GM12878 (cell line): ENCODE measurements around the gene SAFB. TPM values are rescaled to one million over a fixed set of nuclear protein-coding genes. Genes with fewer than 3 reads are reported as not detected.
A peak's percentile ranks its signal among the peaks of the same experiment; 100 is the strongest.

Experiments used
- ATAC-seq: fragments of 200-7000 bp; cut with Tn5 transposase; 3 replicates; pipeline ENCODE4 v1.9.1; 2020; ENCODE audit warnings: mild to moderate bottlenecking, moderate library complexity
- BruUV-seq: library from RNA; stranded (reverse); fragments of 400-500 nt; replicated peaks from 2 replicates; lab custom pipeline; 2021; lab: Mats Ljungman, UMichigan
- CTCF ChIA-PET: fragments of 300-600 bp; sonication (Branson Sonifier 250); formaldehyde crosslinking; extraction: SDS; loops from one replicate; lab custom pipeline; 2021; ENCODE audit warnings: inconsistent platforms; lab: Yijun Ruan, JAX
- POLR2A ChIA-PET: fragments of 350-600 bp; formaldehyde crosslinking; extraction: SDS; loops from one replicate; lab custom pipeline; 2021; ENCODE audit warnings: inconsistent platforms; lab: Charles Lee
- RAD21 ChIA-PET: fragments of 300-600 bp; sonication (Branson Sonifier 250); formaldehyde crosslinking; loops from one replicate; lab custom pipeline; 2023; ENCODE audit warnings: antibody characterized with exemption; ENCODE audit not compliant: unreplicated experiment; lab: Charles Lee
- SMC1A ChIA-PET: fragments of 300-600 bp; sonication (Branson Sonifier 250); formaldehyde crosslinking; loops from one replicate; lab custom pipeline; 2023; ENCODE audit not compliant: unreplicated experiment, uncharacterized antibody; lab: Charles Lee
- DNase-seq: peaks from one replicate; pipeline ENCODE4 v3.0.0-alpha.2; 2011; ENCODE audit warnings: low read depth, low spot score
- FAIRE-seq: peaks from 3 replicates; lab custom pipeline; 2011; peaks lifted over from hg19 to GRCh38; lab: Jason Lieb, UNC
- H2AFZ ChIP-seq: 2 replicates; pipeline ENCODE4 v1.6.0; 2011; ENCODE audit warnings: low read depth, low read length, control low read depth; ENCODE audit not compliant: control insufficient read depth
- H3K27ac ChIP-seq: 2 replicates; pipeline ENCODE4 v1.5.1; 2011; ENCODE audit warnings: control low read depth; ENCODE audit not compliant: control insufficient read depth, insufficient read depth
- H3K27me3 ChIP-seq, 2 experiments: replicated peaks in 1 of 2; 2 replicates each; pipeline versions ENCODE4 v1.6.0 to v1.6.1; 2011; ENCODE audit warnings: low read length in 1 of 2; ENCODE audit not compliant: control insufficient read depth in 2 of 2, insufficient read depth in 2 of 2
- H3K36me3 ChIP-seq, 2 experiments: 2 replicates each; pipeline ENCODE4 v1.5.1; 2011; ENCODE audit warnings: low read length in 1 of 2; ENCODE audit not compliant: control insufficient read depth in 2 of 2, insufficient read depth in 2 of 2
- H3K4me1 ChIP-seq: 2 replicates; pipeline ENCODE4 v1.6.1; 2011; ENCODE audit warnings: mild to moderate bottlenecking, low read length, moderate library complexity, mixed read lengths; ENCODE audit not compliant: control insufficient read depth, insufficient read depth
- H3K4me2 ChIP-seq: 2 replicates; pipeline ENCODE4 v1.6.0; 2011; ENCODE audit warnings: control low read depth; ENCODE audit not compliant: control insufficient read depth, insufficient read depth
- H3K4me3 ChIP-seq: fragments of 200-600 bp; sonication (generic); 2 replicates; pipeline ENCODE4 v1.5.1; 2016
- H3K79me2 ChIP-seq: 2 replicates; pipeline ENCODE4 v1.6.0; 2011; ENCODE audit warnings: low read length; ENCODE audit not compliant: control insufficient read depth, insufficient read depth
- H3K9ac ChIP-seq: 2 replicates; pipeline ENCODE4 v1.8.0; 2011; ENCODE audit warnings: low read length, control low read depth, mixed read lengths; ENCODE audit not compliant: control insufficient read depth, insufficient read depth
- H3K9me3 ChIP-seq: replicated peaks from 3 replicates; pipeline ENCODE4 v1.5.1; 2011; ENCODE audit warnings: mild to moderate bottlenecking, low read length; ENCODE audit not compliant: control insufficient read depth, insufficient read depth
- H4K20me1 ChIP-seq: 2 replicates; pipeline ENCODE4 v1.6.0; 2011; ENCODE audit not compliant: control insufficient read depth, insufficient read depth
- MAX ChIP-seq: IDR thresholded peaks from 2 replicates; pipeline ENCODE4 v1.6.1; 2012; ENCODE audit warnings: low read depth, low read length, improper control_type of control experiment
- MYC ChIP-seq: IDR thresholded peaks from 2 replicates; pipeline ENCODE4 v1.6.1; 2011; ENCODE audit warnings: mild to moderate bottlenecking, low read length, moderate library complexity, inconsistent platforms; ENCODE audit not compliant: insufficient read depth, insufficient replicate concordance, insufficient read length, severe bottlenecking
- POLR2A ChIP-seq: IDR thresholded peaks from 2 replicates; pipeline ENCODE4 v1.6.1; 2011; ENCODE audit warnings: low read depth, mild to moderate bottlenecking, low read length
- SIX5 ChIP-seq: IDR thresholded peaks from 2 replicates; pipeline ENCODE4 v1.6.1; 2011; ENCODE audit warnings: mild to moderate bottlenecking, low read depth, low read length, moderate library complexity; ENCODE audit not compliant: severe bottlenecking
- WGBS: methylation state at CpG from one replicate; pipeline ENCODE4 v1.1.6; 2016; ENCODE audit warnings: low lambda C conversion rate; ENCODE audit not compliant: insufficient replicate concordance, insufficient coverage; ENCODE audit errors: missing lambda C conversion rate; 5-methylcytosine and 5-hydroxymethylcytosine counted together
- in situ Hi-C: fragments of 300-500 bp; cut with MboI; formaldehyde crosslinking; loops from 9 replicates; pipeline ENCODE4 v1.14.3; 2018; ENCODE audit warnings: mixed read lengths
- intact Hi-C: fragments of 100-400 bp; cut with micrococcal nuclease; formaldehyde crosslinking; loops from one replicate; pipeline ENCODE4 v1.14.2; 2022; ENCODE audit not compliant: unreplicated experiment
- polyA plus RNA-seq, 11 experiments: library from polyadenylated mRNA; depleted of rRNA in 4 of 11; unstranded in 6 of 11; stranded (reverse) in 5 of 11; fragments of >200 nt; fragmentation: Nextera tagmentation in 4 of 11; fragmentation: Illumina TruSeq in 1 of 11; extraction: Ambion mirVana in 4 of 11; extraction: Trizol in 1 of 11; gene quantifications; 1 replicate in 1 of 11; 2 replicates in 10 of 11; pipeline versions ENCODE4 v1.2.1 to v1.2.3, GENCODE V29; 2011 to 2016; ENCODE audit warnings: inconsistent platforms in 2 of 11, missing spikeins in 2 of 11, low read depth in 1 of 11
- total RNA-seq, 4 experiments: library from RNA; depleted of rRNA in 3 of 4; stranded (reverse); fragments of >200 nt in 3 of 4; fragmentation: Illumina TruSeq in 1 of 4; extraction: Trizol in 1 of 4; gene quantifications; 2 replicates each; pipeline versions ENCODE4 v1.2.1 to v1.2.3, GENCODE V29; 2013 to 2021

SAFB gene
- total and polyA plus RNA-seq, 10 of the 15 experiments (the other 5 are each of a cell fraction or from before 2014, with no cell fraction given), result 1.6 to 131 (median 61.2) TPM

GRCh38 chr19:5676105-5676771 is 53.4 kb downstream of the SAFB start (continued):
- TF ChIP-seq MYC, result no peak

- FAIRE-seq, result no peak
- no peak overlapping the region for H3K27ac ChIP-seq
These were observed 53.9 kb downstream of the SAFB start for GRCh38 chr19:5676772-5677105.

More at GRCh38 chr19:5676772-5677105, 53.9 kb downstream of the SAFB start:
- H3K9me3 ChIP-seq, result no peaks in the 10 kb centered on the region
- SMC1A ChIA-PET, result interaction anchor here (1.0 kb wide), 1 partner anchor 10 kb away, joined by 4 read pairs; no protein-coding TSS in a partner anchor
- peaks cover 2 to 5% of the 10 kb centered on the region in 2 experiments; a peak in 2 of 4 replicates for H3K36me3 ChIP-seq
- no TSS peak for BruUV-seq
- TF ChIP-seq MAX (no peak), POLR2A (peak; percentile 11), SIX5 (no peak)
- H3K4me1 ChIP-seq, result peaks cover 5% of the 10 kb centered on the region; the same call in 1 of the 2 replicates
- no peaks in the 10 kb centered on the region for H3K27me3 ChIP-seq
- CTCF ChIA-PET, result interaction anchor here (1.1 to 2.7 kb wide), 2 partner anchors 10 to 13 kb away, joined by 5 to 12 read pairs; partner anchors contain the start of gene RPL36
- no peaks in the 10 kb centered on the region for H4K20me1 ChIP-seq
- no peak for DNase-seq
- POLR2A ChIA-PET, result no interaction called here
- no peak for ATAC-seq
- no peak overlapping the region for H3K4me2 ChIP-seq
- intact Hi-C loops (no loop called here), in situ Hi-C loops (no loop called here)
- RAD21 ChIA-PET, result no interaction called here
- peaks cover 12% of the 10 kb centered on the region for H3K79me2 ChIP-seq
- no peak overlapping the region for H3K4me3 ChIP-seq
- 90% methylated on average over 13 of the region's 13 CpGs for WGBS
- H3K9ac ChIP-seq, result no peak overlapping the region
- H2AFZ ChIP-seq, result no peak overlapping the region
